ENCODE measurements around the gene NKAIN2. TPM values are rescaled to one million over a fixed set of nuclear protein-coding genes. Genes with fewer than 3 reads are reported as not detected.
"Not testable (repeated sequence)": the region's sequence is repeated elsewhere in the genome, so short reads cannot be mapped to it uniquely, and the experiment has no call there.

The NKAIN2 gene
- total RNA-seq, 2 donors from 2014 or later = not detected

DNA sequence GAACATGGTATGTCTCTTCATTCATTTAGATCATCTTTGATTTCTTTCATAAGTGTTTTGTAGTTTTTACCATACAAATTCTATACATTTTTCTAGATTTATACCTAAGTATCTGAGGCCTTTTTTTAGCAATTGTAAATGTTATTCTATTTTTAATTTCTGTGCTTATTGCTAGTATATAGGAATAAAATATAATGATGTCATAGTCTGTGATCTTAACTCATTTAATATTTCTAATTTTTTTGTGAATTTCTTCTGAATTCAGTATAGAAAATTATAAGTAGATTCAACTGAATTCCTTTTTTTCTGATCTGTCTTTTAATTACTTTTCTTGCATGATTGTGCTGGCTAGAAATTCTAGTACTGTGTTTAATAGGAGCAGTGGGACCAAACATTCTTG is 520.6 kb downstream of the NKAIN2 start:
- no peak for ATAC-seq
- no peak overlapping the region for H3K27ac Mint-ChIP-seq

DNA sequence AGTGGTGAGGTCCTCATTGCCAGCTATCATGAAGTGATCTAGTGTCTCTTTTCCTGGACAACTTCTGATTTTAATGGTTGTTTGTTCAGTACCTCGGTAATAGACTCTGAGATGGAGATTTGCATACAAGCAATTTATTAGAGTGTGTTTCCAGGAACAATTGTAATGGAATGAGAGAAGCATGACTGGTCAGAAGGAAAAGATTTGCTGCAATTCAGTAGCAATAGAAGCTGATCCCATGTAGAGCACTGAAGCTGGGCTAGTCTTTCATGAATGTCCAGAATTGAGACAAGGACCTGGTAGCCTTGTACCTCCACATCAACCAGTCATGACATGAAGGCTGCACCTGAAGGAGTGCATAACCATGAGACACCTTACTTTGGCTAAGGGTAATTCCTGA is 526.5 kb downstream of the NKAIN2 start:
- no peak overlapping the region for H3K4me3 Mint-ChIP-seq
- no peaks in the 10 kb centered on the region for H3K4me1 Mint-ChIP-seq (ENCODE audit: low read depth in 2 of 2)
- no peaks in the 10 kb centered on the region for H3K27me3 Mint-ChIP-seq
- no peak overlapping the region for H3K27ac Mint-ChIP-seq
- peaks cover 4% of the 10 kb centered on the region for H3K36me3 Mint-ChIP-seq
- H3K9me3 Mint-ChIP-seq = peaks cover 7% of the 10 kb centered on the region
- DNase-seq (ENCODE audit: low spot score) (no peak), ATAC-seq (no peak)

More for the DNA sequence above, 520.6 kb downstream of the NKAIN2 start:
- H3K9me3 Mint-ChIP-seq = peaks cover 7% of the 10 kb centered on the region
- H3K27me3 Mint-ChIP-seq = no peaks in the 10 kb centered on the region
- H3K36me3 Mint-ChIP-seq = no peaks in the 10 kb centered on the region
- no peaks in the 10 kb centered on the region for H3K4me1 Mint-ChIP-seq (ENCODE audit: low read depth in 2 of 2)
- H3K4me3 Mint-ChIP-seq = no peak overlapping the region
- no peak for DNase-seq (ENCODE audit: low spot score)

- DNase-seq (ENCODE audit: low spot score) = no peak
- Mint-ChIP-seq H3K4me1 (ENCODE audit: low read depth in 2 of 2) (no peaks in the 10 kb centered on the region), H3K4me3 (no peak overlapping the region), H3K9me3 (no peaks in the 10 kb centered on the region), H3K27ac (no peak overlapping the region), H3K27me3 (no peaks in the 10 kb centered on the region), H3K36me3 (peaks cover 4% of the 10 kb centered on the region)
- no peak for ATAC-seq
Observed at GRCh38 chr6:124334359-124334758, 530.7 kb downstream of the NKAIN2 start.

DNA sequence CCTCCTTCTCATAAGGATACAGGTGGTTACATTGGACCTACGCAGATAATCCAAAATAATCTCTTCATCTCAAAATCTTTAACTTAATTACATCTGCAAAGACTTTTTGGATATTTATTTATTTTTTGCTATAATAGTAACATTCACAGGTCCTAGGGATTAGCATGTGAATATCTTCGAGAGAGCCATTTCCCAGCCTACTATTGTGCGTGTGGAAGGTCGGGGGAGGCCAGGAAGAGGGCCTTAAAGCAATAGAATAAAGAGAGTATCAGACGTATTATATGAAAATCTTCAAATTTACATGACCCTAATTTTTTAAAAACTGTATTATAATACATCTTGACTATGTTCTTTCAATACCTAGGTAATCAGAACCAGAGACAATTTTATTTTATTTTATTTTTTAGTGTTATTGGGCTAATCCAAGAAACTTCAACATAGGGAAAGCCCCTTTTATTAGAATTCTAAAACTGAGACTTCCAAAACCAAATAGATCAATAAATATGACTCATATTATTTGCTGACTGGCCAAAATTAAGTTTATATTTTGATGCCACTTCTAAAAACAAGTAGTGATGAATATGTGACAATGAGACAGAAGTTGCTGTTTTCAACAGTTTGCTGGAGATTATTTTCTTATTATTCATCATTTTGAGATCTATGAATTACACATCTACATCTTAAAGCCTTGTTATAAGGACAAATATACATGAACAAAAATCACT is 536.1 kb downstream of the NKAIN2 start:
- no peak for DNase-seq (ENCODE audit: low spot score)
- H3K27me3 Mint-ChIP-seq = no peaks in the 10 kb centered on the region
- no peak overlapping the region for H3K27ac Mint-ChIP-seq
- no peaks in the 10 kb centered on the region for H3K9me3 Mint-ChIP-seq
- H3K4me1 Mint-ChIP-seq (ENCODE audit: low read depth in 2 of 2) = no peaks in the 10 kb centered on the region
- no peak for ATAC-seq
- H3K36me3 Mint-ChIP-seq = no peaks in the 10 kb centered on the region
- H3K4me3 Mint-ChIP-seq = no peak overlapping the region

- ATAC-seq; H3K27ac Mint-ChIP-seq; H3K4me1 Mint-ChIP-seq (ENCODE audit: low read depth in 2 of 2); DNase-seq (ENCODE audit: low spot score); H3K4me3 Mint-ChIP-seq; H3K36me3 Mint-ChIP-seq; H3K27me3 Mint-ChIP-seq: not testable (repeated sequence)
- peaks cover 16% of the 10 kb centered on the region for H3K9me3 Mint-ChIP-seq
Observed at GRCh38 chr6:124348339-124348738, 544.7 kb downstream of the NKAIN2 start.

GRCh38 chr6:124355146-124355545 is 551.5 kb downstream of the NKAIN2 start:
- H3K4me3 Mint-ChIP-seq = no peak overlapping the region
- peaks cover 6% of the 10 kb centered on the region for H3K36me3 Mint-ChIP-seq
- no peaks in the 10 kb centered on the region for H3K4me1 Mint-ChIP-seq (ENCODE audit: low read depth in 2 of 2)
- ATAC-seq (no peak), DNase-seq (ENCODE audit: low spot score) (no peak)
- H3K9me3 Mint-ChIP-seq = peaks cover 16% of the 10 kb centered on the region
- H3K27me3 Mint-ChIP-seq = no peaks in the 10 kb centered on the region
- H3K27ac Mint-ChIP-seq = no peak overlapping the region

- Mint-ChIP-seq H3K27ac (no peak overlapping the region), H3K27me3 (no peaks in the 10 kb centered on the region), H3K4me1 (ENCODE audit: low read depth in 2 of 2) (no peaks in the 10 kb centered on the region), H3K4me3 (no peak overlapping the region), H3K36me3 (peaks cover 6% of the 10 kb centered on the region), H3K9me3 (peaks cover 14% of the 10 kb centered on the region)
- ATAC-seq (no peak), DNase-seq (ENCODE audit: low spot score) (no peak)
Observed at GRCh38 chr6:124356276-124356810, 552.7 kb downstream of the NKAIN2 start.

DNA sequence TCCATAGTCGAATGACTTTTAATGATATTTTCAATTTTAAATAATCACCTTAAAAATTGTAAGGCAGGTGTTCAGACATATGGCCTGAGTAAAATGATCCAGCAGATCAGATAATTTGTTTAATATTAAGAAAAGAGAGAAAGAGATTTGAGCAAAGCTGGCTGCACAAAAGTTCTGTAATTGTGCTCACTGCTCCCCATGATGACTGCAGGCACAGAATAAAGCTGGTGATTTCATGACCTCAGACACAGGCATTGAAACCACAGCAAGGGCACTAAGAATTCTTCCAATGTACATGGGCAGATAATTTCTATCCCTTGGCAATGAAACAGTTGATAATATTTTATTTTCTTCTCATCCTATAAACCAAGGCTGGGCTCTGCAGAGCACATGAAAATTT is 553.1 kb downstream of the NKAIN2 start:
- no peak for ATAC-seq
- Mint-ChIP-seq H3K4me3 (no peak overlapping the region), H3K4me1 (ENCODE audit: low read depth in 2 of 2) (no peaks in the 10 kb centered on the region), H3K27me3 (no peaks in the 10 kb centered on the region), H3K36me3 (peaks cover 6% of the 10 kb centered on the region), H3K9me3 (peaks cover 14% of the 10 kb centered on the region), H3K27ac (no peak overlapping the region)
- DNase-seq (ENCODE audit: low spot score) = no peak

DNA sequence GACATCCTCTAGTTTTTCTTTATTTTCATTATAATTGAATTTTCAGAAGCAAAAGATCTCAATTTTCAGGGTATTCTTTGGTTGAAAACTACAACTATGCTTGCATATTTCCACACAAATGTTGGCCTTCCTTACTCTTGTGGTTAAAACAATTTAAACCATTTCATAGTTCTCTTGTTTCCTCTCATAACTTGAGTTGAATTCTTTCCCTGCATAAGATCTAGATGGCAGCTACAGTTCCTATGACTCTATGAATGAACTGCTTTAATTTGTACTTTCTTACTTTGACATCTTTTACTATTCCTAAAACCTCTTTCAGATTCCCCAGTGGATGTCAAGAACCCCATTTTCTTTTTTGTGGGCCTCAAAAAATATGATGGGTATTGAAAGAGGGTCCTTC is 564.5 kb downstream of the NKAIN2 start:
- Mint-ChIP-seq H3K27me3 (no peaks in the 10 kb centered on the region), H3K4me3 (no peak overlapping the region), H3K36me3 (no peaks in the 10 kb centered on the region), H3K4me1 (ENCODE audit: low read depth in 2 of 2) (no peaks in the 10 kb centered on the region), H3K9me3 (peaks cover 3% of the 10 kb centered on the region), H3K27ac (no peak overlapping the region)
- ATAC-seq (no peak), DNase-seq (ENCODE audit: low spot score) (no peak)

GRCh38 chr6:124371974-124372475 is 568.4 kb downstream of the NKAIN2 start:
- Mint-ChIP-seq H3K9me3 (peaks cover 12% of the 10 kb centered on the region), H3K4me3 (no peak overlapping the region), H3K27me3 (no peaks in the 10 kb centered on the region), H3K36me3 (no peaks in the 10 kb centered on the region), H3K27ac (no peak overlapping the region), H3K4me1 (ENCODE audit: low read depth in 2 of 2) (no peaks in the 10 kb centered on the region)
- ATAC-seq = no peak
- DNase-seq (ENCODE audit: low spot score) = no peak

GRCh38 chr6:124373386-124373785 is 569.7 kb downstream of the NKAIN2 start:
- H3K4me1 Mint-ChIP-seq (ENCODE audit: low read depth in 2 of 2) = no peaks in the 10 kb centered on the region
- no peaks in the 10 kb centered on the region for H3K36me3 Mint-ChIP-seq
- no peaks in the 10 kb centered on the region for H3K27me3 Mint-ChIP-seq
- H3K27ac Mint-ChIP-seq = no peak overlapping the region
- peaks cover 15% of the 10 kb centered on the region for H3K9me3 Mint-ChIP-seq
- no peak for ATAC-seq
- no peak overlapping the region for H3K4me3 Mint-ChIP-seq
- no peak for DNase-seq (ENCODE audit: low spot score)

DNA sequence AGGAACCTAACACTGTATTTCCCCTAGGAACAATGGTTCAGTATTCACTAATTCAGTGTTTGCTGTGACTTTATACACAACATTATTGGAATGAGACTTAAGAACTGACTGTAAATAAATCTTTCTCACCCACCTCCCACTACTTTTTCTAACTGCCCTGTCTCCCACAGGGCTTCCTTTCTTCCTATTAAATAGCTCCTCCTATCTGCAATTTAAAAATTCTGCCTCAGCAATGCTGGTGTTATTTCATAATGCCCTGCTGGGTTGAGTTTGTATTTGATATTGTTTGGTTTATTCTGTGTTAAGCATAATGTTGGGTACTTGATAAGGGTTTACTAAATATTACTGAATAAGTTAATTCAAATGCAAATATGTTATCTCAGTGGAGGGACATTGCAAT is 585.5 kb downstream of the NKAIN2 start:
- Mint-ChIP-seq H3K4me1 (ENCODE audit: low read depth in 2 of 2) (no peaks in the 10 kb centered on the region), H3K36me3 (no peaks in the 10 kb centered on the region), H3K9me3 (peaks cover 14% of the 10 kb centered on the region), H3K4me3 (no peak overlapping the region), H3K27me3 (no peaks in the 10 kb centered on the region), H3K27ac (no peak overlapping the region)
- DNase-seq (ENCODE audit: low spot score) = no peak
- ATAC-seq = no peak

DNA sequence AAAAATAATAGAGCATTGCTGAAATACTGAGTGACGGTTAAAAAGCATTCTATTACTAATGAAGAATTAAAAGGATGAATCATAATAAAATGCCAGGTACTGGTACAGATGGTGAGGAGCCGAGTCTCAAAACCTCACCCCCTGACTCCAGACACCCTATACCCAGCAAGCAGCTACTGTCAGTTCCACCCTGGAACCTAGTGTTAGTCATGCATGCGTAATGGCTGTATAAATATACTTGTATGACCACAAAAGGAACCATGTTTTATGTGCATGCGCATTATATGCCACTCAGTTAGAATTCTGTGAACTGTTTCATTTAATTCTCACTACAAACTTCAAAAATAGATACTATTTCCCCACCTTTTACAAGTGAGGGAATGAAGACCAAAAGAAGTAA is 589.9 kb downstream of the NKAIN2 start:
- Mint-ChIP-seq H3K4me1 (ENCODE audit: low read depth in 2 of 2) (no peaks in the 10 kb centered on the region), H3K36me3 (no peaks in the 10 kb centered on the region), H3K27ac (no peak overlapping the region), H3K9me3 (peaks cover 6% of the 10 kb centered on the region), H3K27me3 (no peaks in the 10 kb centered on the region), H3K4me3 (no peak overlapping the region)
- ATAC-seq = no peak
- no peak for DNase-seq (ENCODE audit: low spot score)

DNA sequence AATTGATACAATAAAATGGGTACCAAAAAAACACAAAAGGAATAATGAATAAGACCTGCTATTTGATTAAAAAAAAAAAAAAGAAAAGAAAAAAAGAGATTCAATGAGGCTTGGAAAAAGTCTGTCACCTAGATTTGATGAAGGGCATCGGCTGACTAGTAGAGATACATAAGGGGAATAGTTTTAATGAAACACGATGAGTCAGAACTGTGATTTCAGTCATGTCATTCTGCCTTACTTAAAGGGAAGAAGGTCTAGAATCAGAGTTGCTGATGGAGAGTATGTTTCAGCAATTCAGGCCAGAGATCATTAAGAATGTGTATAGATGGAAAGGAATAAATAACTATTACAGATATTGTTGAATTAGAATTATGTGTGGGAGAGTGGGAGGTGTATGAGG is 592.7 kb downstream of the NKAIN2 start:
- no peaks in the 10 kb centered on the region for H3K4me1 Mint-ChIP-seq (ENCODE audit: low read depth in 2 of 2)
- H3K9me3 Mint-ChIP-seq = peaks cover 3% of the 10 kb centered on the region
- no peak for DNase-seq (ENCODE audit: low spot score)
- no peak for ATAC-seq
- no peaks in the 10 kb centered on the region for H3K27me3 Mint-ChIP-seq
- no peaks in the 10 kb centered on the region for H3K36me3 Mint-ChIP-seq
- H3K4me3 Mint-ChIP-seq = no peak overlapping the region
- no peak overlapping the region for H3K27ac Mint-ChIP-seq
